Measurements from ENCODE around the gene FEV. TPM values are rescaled to one million over a fixed set of nuclear protein-coding genes. Genes with fewer than 3 reads are reported as not detected.

FEV gene
- total RNA-seq, 3 donors from 2014 or later (not counting 1 experiment from before 2014, with no cell fraction given): not detected

GRCh38 chr2:219017201-219017931 lies 32.4 kb upstream of the FEV start:
- DNase-seq (no peak), ATAC-seq (no peak)
- Histone ChIP-seq H3K27ac (ENCODE audit: low read length) (no peak overlapping the region), H3K9me3 (ENCODE audit: control insufficient read depth, insufficient read depth, low read length) (no peaks in the 10 kb centered on the region), H3K4me1 (ENCODE audit: control insufficient read depth, insufficient read depth, low read length) (no peaks in the 10 kb centered on the region), H3K4me3 (ENCODE audit: low read length) (no peak overlapping the region), H3K27me3 (ENCODE audit: control insufficient read depth, insufficient read depth, low read length) (no peaks in the 10 kb centered on the region), H3K36me3 (ENCODE audit: control insufficient read depth, insufficient read depth, low read length) (no peaks in the 10 kb centered on the region)
- H3K27ac Mint-ChIP-seq: no peak overlapping the region
- intact Hi-C loops (cut with micrococcal nuclease): no loop called here
- no peak for TF ChIP-seq CTCF (IDR thresholded peaks at IDR 0.05)
- H3K9me3 Mint-ChIP-seq: no peaks in the 10 kb centered on the region
- no peaks in the 10 kb centered on the region for H3K36me3 Mint-ChIP-seq
- no peaks in the 10 kb centered on the region for H3K4me1 Mint-ChIP-seq
- H3K27me3 Mint-ChIP-seq (ENCODE audit: low read depth in 2 of 2): peaks cover 10 to 15% of the 10 kb centered on the region in 2 donors
- 80% methylated on average over 14 of the region's 14 CpGs for WGBS (ENCODE audit: insufficient coverage)
- H3K4me3 Mint-ChIP-seq: no peak overlapping the region

GRCh38 chr2:219016721-219017120 lies 31.7 kb upstream of the FEV start:
- no peaks in the 10 kb centered on the region for H3K4me1 Mint-ChIP-seq
- no peaks in the 10 kb centered on the region for H3K36me3 Mint-ChIP-seq
- H3K9me3 Mint-ChIP-seq: no peaks in the 10 kb centered on the region
- H3K27ac ChIP-seq (ENCODE audit: low read length): no peak overlapping the region
- DNase-seq (no peak), ATAC-seq (no peak)
- no peaks in the 10 kb centered on the region for H3K27me3 ChIP-seq (ENCODE audit: control insufficient read depth, insufficient read depth, low read length)
- no peak overlapping the region for H3K4me3 ChIP-seq (ENCODE audit: low read length)
- H3K27me3 Mint-ChIP-seq (ENCODE audit: low read depth in 2 of 2): peaks cover 10 to 16% of the 10 kb centered on the region in 2 donors
- no peak overlapping the region for H3K4me3 Mint-ChIP-seq
- 91% methylated on average over 11 of the region's 11 CpGs for WGBS (ENCODE audit: insufficient coverage)
- H3K4me1 ChIP-seq (ENCODE audit: control insufficient read depth, insufficient read depth, low read length): no peaks in the 10 kb centered on the region
- no peaks in the 10 kb centered on the region for H3K9me3 ChIP-seq (ENCODE audit: control insufficient read depth, insufficient read depth, low read length)
- no peaks in the 10 kb centered on the region for H3K36me3 ChIP-seq (ENCODE audit: control insufficient read depth, insufficient read depth, low read length)
- H3K27ac Mint-ChIP-seq: no peak overlapping the region
- intact Hi-C loops (cut with micrococcal nuclease): no loop called here
- TF ChIP-seq CTCF (IDR thresholded peaks at IDR 0.05): no peak

- peaks cover 17 to 25% of the 10 kb centered on the region in 2 donors for H3K27me3 Mint-ChIP-seq (ENCODE audit: low read depth in 2 of 2)
- intact Hi-C loops (cut with micrococcal nuclease): no loop called here
- H3K4me3 Mint-ChIP-seq: no peak overlapping the region
- no peaks in the 10 kb centered on the region for H3K4me1 Mint-ChIP-seq
- H3K9me3 Mint-ChIP-seq: no peaks in the 10 kb centered on the region
- Histone ChIP-seq H3K36me3 (ENCODE audit: control insufficient read depth, insufficient read depth, low read length) (no peaks in the 10 kb centered on the region), H3K9me3 (ENCODE audit: control insufficient read depth, insufficient read depth, low read length) (no peaks in the 10 kb centered on the region), H3K4me1 (ENCODE audit: control insufficient read depth, insufficient read depth, low read length) (no peaks in the 10 kb centered on the region), H3K27me3 (ENCODE audit: control insufficient read depth, insufficient read depth, low read length) (no peaks in the 10 kb centered on the region), H3K4me3 (ENCODE audit: low read length) (no peak overlapping the region), H3K27ac (ENCODE audit: low read length) (no peak overlapping the region)
- no peak for TF ChIP-seq CTCF (IDR thresholded peaks at IDR 0.05)
- whole genome bisulfite sequencing (ENCODE audit: insufficient coverage): 95% methylated on average over 3 of the region's 5 CpGs
- H3K36me3 Mint-ChIP-seq: no peaks in the 10 kb centered on the region
- DNase-seq (no peak), ATAC-seq (no peak)
- H3K27ac Mint-ChIP-seq: no peak overlapping the region
These were observed 25.9 kb upstream of the FEV start for GRCh38 chr2:219010873-219011272.

Measured in natural killer cell (primary cell).